Body of pancreas (tissue), 4 donors: Measurements from ENCODE around the gene MYADML2. TPM values are rescaled to one million over a fixed set of nuclear protein-coding genes. Genes with fewer than 3 reads are reported as not detected.
A peak's percentile ranks its signal among the peaks of the same experiment; 100 is the strongest.

Source experiments
- ATAC-seq: fragments of 150-250 bp; one replicate; pipeline ENCODE4 v1.9.1; 2016
- DNase-seq, 4 donors: peaks; one replicate each; pipeline ENCODE4 v3.0.0-alpha.2; 2019
- H3K27ac ChIP-seq, 4 donors: fragments of 200-600 bp; sonication (generic); 1 replicate in 3 of 4; 2 replicates in 1 of 4; pipeline versions ENCODE4 v1.5.1 to v1.6.1; 2016 to 2019; ENCODE audit warnings: mild to moderate bottlenecking in 1 of 4, mixed read lengths in 1 of 4, moderate library complexity in 1 of 4
- H3K27me3 ChIP-seq, 2 donors: fragments of 200-600 bp; sonication (generic); one replicate each; pipeline ENCODE4 v1.6.0; 2016; ENCODE audit warnings: mild to moderate bottlenecking in 1 of 2
- H3K36me3 ChIP-seq, 2 donors: fragments of 200-600 bp; sonication (generic); replicated peaks in 1 of 2; 2 replicates each; pipeline ENCODE4 v1.5.1; 2016; ENCODE audit warnings: low read depth in 2 of 2; ENCODE audit not compliant: insufficient read depth in 1 of 2
- H3K4me1 ChIP-seq: fragments of 200-600 bp; sonication (generic); one replicate; pipeline ENCODE4 v1.6.0; 2016
- H3K4me3 ChIP-seq, 2 donors: fragments of 200-600 bp; sonication (generic); 1 replicate in 1 of 2; 2 replicates in 1 of 2; pipeline ENCODE4 v1.5.1; 2016 to 2019
- H3K9me3 ChIP-seq, 3 donors: fragments of 200-600 bp; sonication (generic); 1 replicate in 2 of 3; 2 replicates in 1 of 3; pipeline ENCODE4 v1.5.1; 2016
- CTCF ChIP-seq, 7 experiments: fragments of 450-650 bp in 4 of 7; fragments of 200-600 bp in 3 of 7; sonication (generic) in 3 of 7; IDR thresholded peaks; one replicate each; pipeline ENCODE4 v1.5.1; 2016 to 2019; ENCODE audit warnings: antibody characterized with exemption in 7 of 7
- POLR2A ChIP-seq, 3 donors: fragments of 450-650 bp; IDR thresholded peaks; one replicate each; pipeline ENCODE4 v1.6.1; 2016; ENCODE audit warnings: antibody characterized with exemption in 3 of 3, mild to moderate bottlenecking in 2 of 3
- WGBS, 2 donors: methylation state at CpG; one replicate each; pipeline ENCODE4 v1.1.5; 2017; 5-methylcytosine and 5-hydroxymethylcytosine counted together
- intact Hi-C: fragments of 100-400 bp; cut with DNase I; formaldehyde crosslinking; loops from one replicate; pipeline ENCODE4 v1.15.1; 2023
- total RNA-seq, 2 donors: library from RNA; depleted of rRNA; stranded (reverse); fragments of >200 nt; gene quantifications; one replicate each; pipeline ENCODE4 v1.1.0, GENCODE V29; 2016

Gene MYADML2
- total RNA-seq, 2 donors from 2014 or later: not detected

GRCh38 chr17:81977211-81977808 is 30.3 kb upstream of the MYADML2 start, which contains the start of gene ASPSCR1:
Gene ASPSCR1, plus strand, starts transcription at chr17:81977629. Its CDS starts 18 bp downstream, at chr17:81977647.
- H3K27ac ChIP-seq: peak within 1 kb of the TSS; percentile 88 to 94 (median 92)
- H3K4me3 ChIP-seq: peak within 1 kb of the TSS; percentile 70
- no peaks in the 10 kb centered on the region for H3K36me3 ChIP-seq
- peak; percentile 94 for ATAC-seq
- peaks cover 20% of the 10 kb centered on the region for H3K4me1 ChIP-seq
- DNase-seq: peak; percentile 92 to 95 (median 94)
- intact Hi-C loops: no loop called here
- no peaks in the 10 kb centered on the region for H3K27me3 ChIP-seq
- 0% methylated on average over 3 to 73 of the region's 76 CpGs for WGBS, 2 donors
- peak in 1 of 7 experiments; percentile 17 for TF ChIP-seq CTCF (IDR thresholded peaks at IDR 0.05)
- TF ChIP-seq POLR2A (IDR thresholded peaks at IDR 0.05): peak; percentile 79 to 89 (median 83)
- H3K9me3 ChIP-seq: no peaks in the 10 kb centered on the region

- WGBS, 2 donors: 20% methylated on average over 30 of the region's 30 CpGs; no CpG with 5 or more reads in 1 of the 2 donors
- intact Hi-C loops: no loop called here
- DNase-seq: peak; percentile 67 to 79 (median 72)
These were observed 29.5 kb upstream of the MYADML2 start for GRCh38 chr17:81976332-81977210.

GRCh38 chr17:81973432-81973831 is 26.4 kb upstream of the MYADML2 start:
- no peak overlapping the region for H3K4me3 ChIP-seq
- no peak overlapping the region for H3K27ac ChIP-seq
- peaks cover 15% of the 10 kb centered on the region for H3K4me1 ChIP-seq
- ATAC-seq (no peak), DNase-seq (no peak)
- intact Hi-C loops: no loop called here
- no peaks in the 10 kb centered on the region for H3K9me3 ChIP-seq
- no peaks in the 10 kb centered on the region for H3K36me3 ChIP-seq
- no peaks in the 10 kb centered on the region for H3K27me3 ChIP-seq
- TF ChIP-seq CTCF (IDR thresholded peaks at IDR 0.05) (no peak), POLR2A (IDR thresholded peaks at IDR 0.05) (no peak)

More at GRCh38 chr17:81976332-81977210, 29.5 kb upstream of the MYADML2 start:
- no peaks in the 10 kb centered on the region for H3K36me3 ChIP-seq
- H3K27ac ChIP-seq: peak overlapping the region; percentile 88 to 94 (median 92)
- TF ChIP-seq POLR2A (IDR thresholded peaks at IDR 0.05) (no peak), CTCF (IDR thresholded peaks at IDR 0.05) (no peak)
- peaks cover 20% of the 10 kb centered on the region for H3K4me1 ChIP-seq
- H3K27me3 ChIP-seq: no peaks in the 10 kb centered on the region
- peak; percentile 19 for ATAC-seq
- H3K4me3 ChIP-seq: peak overlapping the region in 1 of 2 donors; percentile 70
- H3K9me3 ChIP-seq: no peaks in the 10 kb centered on the region

- peaks cover 17% of the 10 kb centered on the region for H3K4me1 ChIP-seq
- intact Hi-C loops: no loop called here
- no peak for ATAC-seq
- no peak for TF ChIP-seq CTCF (IDR thresholded peaks at IDR 0.05)
- no peak for TF ChIP-seq POLR2A (IDR thresholded peaks at IDR 0.05)
- H3K9me3 ChIP-seq: no peaks in the 10 kb centered on the region
- no peaks in the 10 kb centered on the region for H3K36me3 ChIP-seq
- H3K27me3 ChIP-seq: no peaks in the 10 kb centered on the region
- 75 to 77% methylated on average over 9 to 11 of the region's 12 CpGs for WGBS, 2 donors
- no peak overlapping the region for H3K27ac ChIP-seq
- H3K4me3 ChIP-seq: no peak overlapping the region
- no peak for DNase-seq
These were observed 22.1 kb upstream of the MYADML2 start for GRCh38 chr17:81968850-81969812.
